ENCODE results near the gene CTSH.

DNA sequence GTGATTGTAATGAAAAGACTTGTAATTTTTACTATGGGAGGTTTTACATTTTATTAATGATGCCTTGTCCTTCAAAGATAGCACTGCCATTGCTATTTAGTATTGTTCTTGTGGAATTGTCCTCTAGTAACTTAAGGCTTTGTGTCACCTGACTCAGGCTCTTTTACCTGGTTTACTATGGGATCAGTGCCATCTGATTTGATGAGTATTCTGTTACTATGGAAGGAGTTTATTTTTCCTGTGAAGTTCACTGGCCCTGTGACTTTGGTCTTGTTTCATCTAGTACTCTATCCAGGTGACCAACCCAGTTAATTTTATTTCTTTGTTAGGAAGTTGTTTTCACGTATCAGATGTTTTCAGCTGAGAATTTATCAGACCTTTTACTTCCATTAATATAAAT is 63.2 kb downstream of the CTSH start:
- TF ChIP-seq, protein P1, sequence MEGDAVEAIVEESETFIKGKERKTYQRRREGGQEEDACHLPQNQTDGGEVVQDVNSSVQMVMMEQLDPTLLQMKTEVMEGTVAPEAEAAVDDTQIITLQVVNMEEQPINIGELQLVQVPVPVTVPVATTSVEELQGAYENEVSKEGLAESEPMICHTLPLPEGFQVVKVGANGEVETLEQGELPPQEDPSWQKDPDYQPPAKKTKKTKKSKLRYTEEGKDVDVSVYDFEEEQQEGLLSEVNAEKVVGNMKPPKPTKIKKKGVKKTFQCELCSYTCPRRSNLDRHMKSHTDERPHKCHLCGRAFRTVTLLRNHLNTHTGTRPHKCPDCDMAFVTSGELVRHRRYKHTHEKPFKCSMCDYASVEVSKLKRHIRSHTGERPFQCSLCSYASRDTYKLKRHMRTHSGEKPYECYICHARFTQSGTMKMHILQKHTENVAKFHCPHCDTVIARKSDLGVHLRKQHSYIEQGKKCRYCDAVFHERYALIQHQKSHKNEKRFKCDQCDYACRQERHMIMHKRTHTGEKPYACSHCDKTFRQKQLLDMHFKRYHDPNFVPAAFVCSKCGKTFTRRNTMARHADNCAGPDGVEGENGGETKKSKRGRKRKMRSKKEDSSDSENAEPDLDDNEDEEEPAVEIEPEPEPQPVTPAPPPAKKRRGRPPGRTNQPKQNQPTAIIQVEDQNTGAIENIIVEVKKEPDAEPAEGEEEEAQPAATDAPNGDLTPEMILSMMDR (conservative IDR thresholded peaks at IDR 0.05; ENCODE audit: low read depth in 2 of 2), result no peak
- TF ChIP-seq, protein P2, sequence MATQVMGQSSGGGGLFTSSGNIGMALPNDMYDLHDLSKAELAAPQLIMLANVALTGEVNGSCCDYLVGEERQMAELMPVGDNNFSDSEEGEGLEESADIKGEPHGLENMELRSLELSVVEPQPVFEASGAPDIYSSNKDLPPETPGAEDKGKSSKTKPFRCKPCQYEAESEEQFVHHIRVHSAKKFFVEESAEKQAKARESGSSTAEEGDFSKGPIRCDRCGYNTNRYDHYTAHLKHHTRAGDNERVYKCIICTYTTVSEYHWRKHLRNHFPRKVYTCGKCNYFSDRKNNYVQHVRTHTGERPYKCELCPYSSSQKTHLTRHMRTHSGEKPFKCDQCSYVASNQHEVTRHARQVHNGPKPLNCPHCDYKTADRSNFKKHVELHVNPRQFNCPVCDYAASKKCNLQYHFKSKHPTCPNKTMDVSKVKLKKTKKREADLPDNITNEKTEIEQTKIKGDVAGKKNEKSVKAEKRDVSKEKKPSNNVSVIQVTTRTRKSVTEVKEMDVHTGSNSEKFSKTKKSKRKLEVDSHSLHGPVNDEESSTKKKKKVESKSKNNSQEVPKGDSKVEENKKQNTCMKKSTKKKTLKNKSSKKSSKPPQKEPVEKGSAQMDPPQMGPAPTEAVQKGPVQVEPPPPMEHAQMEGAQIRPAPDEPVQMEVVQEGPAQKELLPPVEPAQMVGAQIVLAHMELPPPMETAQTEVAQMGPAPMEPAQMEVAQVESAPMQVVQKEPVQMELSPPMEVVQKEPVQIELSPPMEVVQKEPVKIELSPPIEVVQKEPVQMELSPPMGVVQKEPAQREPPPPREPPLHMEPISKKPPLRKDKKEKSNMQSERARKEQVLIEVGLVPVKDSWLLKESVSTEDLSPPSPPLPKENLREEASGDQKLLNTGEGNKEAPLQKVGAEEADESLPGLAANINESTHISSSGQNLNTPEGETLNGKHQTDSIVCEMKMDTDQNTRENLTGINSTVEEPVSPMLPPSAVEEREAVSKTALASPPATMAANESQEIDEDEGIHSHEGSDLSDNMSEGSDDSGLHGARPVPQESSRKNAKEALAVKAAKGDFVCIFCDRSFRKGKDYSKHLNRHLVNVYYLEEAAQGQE (IDR thresholded peaks at IDR 0.05; ENCODE audit: unreplicated experiment), result no peak
- no peak for TF ChIP-seq EZH2phosphoT487 (IDR thresholded peaks at IDR 0.05; ENCODE audit: unreplicated experiment)
